ENCODE results near the gene PADI3.
"Not testable (repeated sequence)": the region's sequence is repeated elsewhere in the genome, so short reads cannot be mapped to it uniquely, and the experiment has no call there.

Gene PADI3

DNA sequence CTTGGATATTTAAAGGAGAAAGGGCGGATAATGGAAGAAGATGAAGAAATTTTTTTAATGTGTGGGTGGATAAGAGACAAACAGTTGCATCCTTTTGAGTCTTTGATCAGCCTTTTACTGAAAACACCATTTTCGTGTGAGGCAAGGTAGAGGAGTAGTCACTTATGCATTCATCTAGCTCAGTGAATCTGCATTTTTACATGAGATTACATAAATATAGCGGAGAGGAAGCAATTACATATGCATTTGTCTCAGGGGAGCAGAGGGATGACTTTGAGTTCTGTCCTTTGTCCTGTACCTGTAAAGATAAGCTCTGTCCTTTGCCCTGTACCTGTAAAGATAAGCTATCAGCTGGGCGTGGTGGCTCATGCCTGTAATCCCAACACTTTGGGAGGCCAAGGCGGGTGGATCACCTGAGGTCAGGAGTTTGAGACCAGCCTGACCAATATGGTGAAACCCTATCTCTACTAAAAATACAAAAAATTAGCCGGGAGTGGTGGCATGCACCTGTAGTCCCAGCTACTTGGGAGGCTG, 73.0 kb downstream of the PADI3 start:
- not testable (repeated sequence) for H3K27me3 ChIP-seq (ENCODE audit: control insufficient read depth, insufficient read depth, low read length); H3K36me3 ChIP-seq (ENCODE audit: control insufficient read depth, insufficient read depth, low read length); H3K9ac ChIP-seq (ENCODE audit: low read length); H3K27ac ChIP-seq (ENCODE audit: low read depth, low read length); H3K4me1 ChIP-seq (ENCODE audit: control insufficient read depth, insufficient read depth, low read length); H3K4me3 ChIP-seq (ENCODE audit: low read length)

- no peaks in the 10 kb centered on the region for H3K27me3 ChIP-seq (ENCODE audit: control insufficient read depth, insufficient read depth, low read length)
- H3K4me3 ChIP-seq (ENCODE audit: low read length) = no peak overlapping the region
- H3K4me1 ChIP-seq (ENCODE audit: control insufficient read depth, insufficient read depth, low read length) = no peaks in the 10 kb centered on the region
- no peak overlapping the region for H3K27ac ChIP-seq (ENCODE audit: low read depth, low read length)
- H3K9ac ChIP-seq (ENCODE audit: low read length) = no peak overlapping the region
- no peaks in the 10 kb centered on the region for H3K36me3 ChIP-seq (ENCODE audit: control insufficient read depth, insufficient read depth, low read length)
Measured at GRCh38 chr1:17328855-17329254, 80.0 kb downstream of the PADI3 start.

GRCh38 chr1:17329610-17330009, 80.7 kb downstream of the PADI3 start:
- Histone ChIP-seq H3K4me1 (ENCODE audit: control insufficient read depth, insufficient read depth, low read length) (no peaks in the 10 kb centered on the region), H3K9ac (ENCODE audit: low read length) (no peak overlapping the region), H3K27ac (ENCODE audit: low read depth, low read length) (no peak overlapping the region), H3K27me3 (ENCODE audit: control insufficient read depth, insufficient read depth, low read length) (no peaks in the 10 kb centered on the region), H3K4me3 (ENCODE audit: low read length) (no peak overlapping the region), H3K36me3 (ENCODE audit: control insufficient read depth, insufficient read depth, low read length) (no peaks in the 10 kb centered on the region)

- Histone ChIP-seq H3K27me3 (ENCODE audit: control insufficient read depth, insufficient read depth, low read length) (no peaks in the 10 kb centered on the region), H3K4me1 (ENCODE audit: control insufficient read depth, insufficient read depth, low read length) (no peaks in the 10 kb centered on the region), H3K9ac (ENCODE audit: low read length) (no peak overlapping the region), H3K4me3 (ENCODE audit: low read length) (no peak overlapping the region), H3K27ac (ENCODE audit: low read depth, low read length) (no peak overlapping the region), H3K36me3 (ENCODE audit: control insufficient read depth, insufficient read depth, low read length) (no peaks in the 10 kb centered on the region)
Measured at GRCh38 chr1:17330856-17331255, 82.0 kb downstream of the PADI3 start.

GRCh38 chr1:17333081-17333480, 84.2 kb downstream of the PADI3 start:
- H3K4me1 ChIP-seq (ENCODE audit: control insufficient read depth, insufficient read depth, low read length) = no peaks in the 10 kb centered on the region
- no peaks in the 10 kb centered on the region for H3K36me3 ChIP-seq (ENCODE audit: control insufficient read depth, insufficient read depth, low read length)
- no peak overlapping the region for H3K9ac ChIP-seq (ENCODE audit: low read length)
- H3K27me3 ChIP-seq (ENCODE audit: control insufficient read depth, insufficient read depth, low read length) = peaks cover 3% of the 10 kb centered on the region
- H3K4me3 ChIP-seq (ENCODE audit: low read length) = no peak overlapping the region
- H3K27ac ChIP-seq (ENCODE audit: low read depth, low read length) = no peak overlapping the region

All from rectal smooth muscle tissue (tissue), 1 donor.